Activated CD4-positive, alpha-beta T cell treated with anti-CD3 and anti-CD28 coated beads, Interleukin-2, amount 10 ng/mL, durations not matched to agents 24 days and 14 days (primary cell): Measurements from ENCODE around the gene LIM2. TPM values are rescaled to one million over a fixed set of nuclear protein-coding genes. Genes with fewer than 3 reads are reported as not detected.
A peak's percentile ranks its signal among the peaks of the same experiment; 100 is the strongest.
"Not testable (repeated sequence)": the region's sequence is repeated elsewhere in the genome, so short reads cannot be mapped to it uniquely, and the experiment has no call there.

Source experiments
- DNase-seq: peaks from one replicate; pipeline ENCODE4 v3.0.0; 2022
- H3K27ac Mint-ChIP-seq: one replicate; pipeline ENCODE4 v1.8.0; 2022; ENCODE audit warnings: mild to moderate bottlenecking, mixed read lengths
- H3K27me3 Mint-ChIP-seq: one replicate; pipeline ENCODE4 v1.8.0; 2022; ENCODE audit warnings: mixed read lengths
- H3K36me3 Mint-ChIP-seq: one replicate; pipeline ENCODE4 v1.8.0; 2022; ENCODE audit warnings: low read depth, mild to moderate bottlenecking, mixed read lengths
- H3K4me1 Mint-ChIP-seq: one replicate; pipeline ENCODE4 v1.8.0; 2021; ENCODE audit warnings: mixed read lengths
- H3K4me3 Mint-ChIP-seq: one replicate; pipeline ENCODE4 v1.8.0; 2022; ENCODE audit warnings: mild to moderate bottlenecking, moderate library complexity, mixed read lengths
- H3K9me3 Mint-ChIP-seq: one replicate; pipeline ENCODE4 v1.8.0; 2021; ENCODE audit warnings: mixed read lengths
- intact Hi-C: fragments of 100-400 bp; cut with micrococcal nuclease; formaldehyde crosslinking; loops from one replicate; pipeline ENCODE4 v1.15.1; 2023
- total RNA-seq: library from RNA; stranded (reverse); gene quantifications from 2 replicates; pipeline ENCODE4 v1.2.3, GENCODE V29; 2022

The LIM2 gene
- total RNA-seq = 0.24 TPM in 1 of 2 replicates, not detected in the other

DNA sequence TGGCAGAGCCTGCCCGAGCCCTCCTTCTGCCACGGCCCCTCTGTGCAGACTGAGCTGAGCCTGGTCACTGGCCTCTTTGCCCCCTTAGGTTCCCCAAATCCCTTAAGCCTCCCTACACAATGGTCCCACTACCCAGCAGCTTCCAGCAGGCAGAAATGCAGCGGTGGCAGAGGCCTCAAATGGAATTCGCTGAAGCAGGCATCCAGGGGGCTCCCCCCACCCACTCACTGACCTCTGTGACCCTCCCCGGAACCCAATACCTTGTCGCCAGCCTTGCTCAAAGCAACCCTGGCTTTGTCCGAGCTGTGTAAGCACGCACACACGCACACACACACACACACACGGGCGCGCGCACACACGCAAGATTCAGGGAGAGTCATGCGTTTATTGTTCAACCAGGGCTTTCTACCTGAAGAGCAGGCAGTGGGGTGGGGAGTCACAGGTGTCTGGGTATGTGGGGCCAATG, at the start of gene LIM2:
Gene LIM2 (minus strand): TSS at position 51 of the 466 bp plus-strand sequence. CDS start 531 bp downstream, outside the sequence.
- intact Hi-C loops = no loop called here
- H3K4me1 Mint-ChIP-seq = peaks cover 22% of the 10 kb centered on the region
- no peaks in the 10 kb centered on the region for H3K27me3 Mint-ChIP-seq
- H3K27ac Mint-ChIP-seq = peak within 1 kb of the TSS; percentile 81
- DNase-seq = no peak
- H3K9me3 Mint-ChIP-seq = no peaks in the 10 kb centered on the region
- H3K4me3 Mint-ChIP-seq = no peak within 1 kb of the TSS
- no peaks in the 10 kb centered on the region for H3K36me3 Mint-ChIP-seq

DNA sequence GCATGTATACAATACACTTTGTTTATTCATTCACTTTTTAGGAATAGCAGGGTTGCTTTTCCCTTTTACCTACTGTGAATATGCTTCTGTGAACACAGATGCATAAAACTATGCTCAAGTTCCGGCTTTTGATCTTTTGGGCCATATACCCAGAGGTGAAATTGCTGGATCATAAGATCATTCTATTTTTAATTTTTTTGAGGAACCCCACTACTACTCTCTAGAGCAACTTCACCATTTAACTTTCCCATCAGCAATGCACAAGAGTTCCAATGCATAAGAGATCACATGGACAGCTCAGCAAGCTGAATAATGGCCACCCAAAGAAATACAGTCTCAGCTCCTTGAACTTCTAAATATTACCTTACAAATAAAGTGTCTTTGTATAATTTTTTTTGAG, 46.7 kb upstream of the LIM2 start:
- Mint-ChIP-seq H3K36me3 (no peaks in the 10 kb centered on the region), H3K4me3 (no peak overlapping the region), H3K9me3 (no peaks in the 10 kb centered on the region), H3K27ac (no peak overlapping the region), H3K4me1 (peaks cover 15% of the 10 kb centered on the region), H3K27me3 (peaks cover 18% of the 10 kb centered on the region)
- no peak for DNase-seq
- intact Hi-C loops = no loop called here

- Mint-ChIP-seq H3K27ac (no peak overlapping the region), H3K4me3 (no peak overlapping the region), H3K4me1 (peaks cover 5% of the 10 kb centered on the region), H3K9me3 (no peaks in the 10 kb centered on the region), H3K27me3 (peaks cover 24% of the 10 kb centered on the region), H3K36me3 (no peaks in the 10 kb centered on the region)
- DNase-seq = no peak
- intact Hi-C loops = no loop called here
These were observed 45.3 kb upstream of the LIM2 start for GRCh38 chr19:51433043-51433442.

- H3K9me3 Mint-ChIP-seq = peaks cover 3% of the 10 kb centered on the region
- H3K4me3 Mint-ChIP-seq = no peak overlapping the region
- DNase-seq = no peak
- no peak overlapping the region for H3K27ac Mint-ChIP-seq
- H3K27me3 Mint-ChIP-seq = peaks cover 15% of the 10 kb centered on the region
- peaks cover 2% of the 10 kb centered on the region for H3K4me1 Mint-ChIP-seq
- no peaks in the 10 kb centered on the region for H3K36me3 Mint-ChIP-seq
- intact Hi-C loops = no loop called here
These were observed 43.4 kb upstream of the LIM2 start for GRCh38 chr19:51431124-51431523.

GRCh38 chr19:51430221-51430620, 42.4 kb upstream of the LIM2 start:
- Mint-ChIP-seq H3K4me1 (peaks cover 2% of the 10 kb centered on the region), H3K27ac (no peak overlapping the region), H3K27me3 (peaks cover 10% of the 10 kb centered on the region), H3K4me3 (no peak overlapping the region), H3K36me3 (no peaks in the 10 kb centered on the region), H3K9me3 (peaks cover 3% of the 10 kb centered on the region)
- DNase-seq = no peak
- intact Hi-C loops = no loop called here

DNA sequence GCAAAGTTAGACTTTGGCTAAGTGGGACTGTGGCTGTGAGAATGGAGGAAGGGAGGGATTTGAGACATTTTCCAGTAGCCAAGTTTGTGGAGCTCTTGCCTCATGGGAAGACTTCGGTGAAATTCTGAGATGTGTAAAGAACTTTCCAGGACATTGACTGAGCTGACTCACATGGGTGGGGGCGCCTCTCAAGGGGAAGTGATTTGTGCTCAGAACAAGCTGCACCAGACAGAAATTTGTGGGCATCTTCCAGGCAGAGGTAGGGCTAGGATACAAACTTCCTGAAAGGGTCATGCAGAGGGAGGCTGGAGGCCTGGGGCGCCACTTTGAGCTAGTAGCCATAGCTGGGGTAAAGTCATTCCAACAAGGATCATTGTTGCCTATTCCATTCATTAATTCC, 39.4 kb upstream of the LIM2 start:
- Mint-ChIP-seq H3K9me3 (peaks cover 3% of the 10 kb centered on the region), H3K4me1 (peaks cover 2% of the 10 kb centered on the region), H3K27me3 (peaks cover 11% of the 10 kb centered on the region), H3K4me3 (no peak overlapping the region), H3K27ac (no peak overlapping the region), H3K36me3 (no peaks in the 10 kb centered on the region)
- intact Hi-C loops = no loop called here
- DNase-seq = no peak

GRCh38 chr19:51422053-51422448, 34.3 kb upstream of the LIM2 start:
- no peaks in the 10 kb centered on the region for H3K36me3 Mint-ChIP-seq
- peak overlapping the region; percentile 51 for H3K27ac Mint-ChIP-seq
- peak; percentile 97 for DNase-seq
- intact Hi-C loops = loop anchor here (1.0 to 2.0 kb wide), 3 partner anchors 19 to 235 kb away; no protein-coding TSS in a partner anchor
- H3K4me1 Mint-ChIP-seq = peaks cover 15% of the 10 kb centered on the region
- peaks cover 2% of the 10 kb centered on the region for H3K9me3 Mint-ChIP-seq
- H3K4me3 Mint-ChIP-seq = peak overlapping the region; percentile 44
- peaks cover 19% of the 10 kb centered on the region for H3K27me3 Mint-ChIP-seq

DNA sequence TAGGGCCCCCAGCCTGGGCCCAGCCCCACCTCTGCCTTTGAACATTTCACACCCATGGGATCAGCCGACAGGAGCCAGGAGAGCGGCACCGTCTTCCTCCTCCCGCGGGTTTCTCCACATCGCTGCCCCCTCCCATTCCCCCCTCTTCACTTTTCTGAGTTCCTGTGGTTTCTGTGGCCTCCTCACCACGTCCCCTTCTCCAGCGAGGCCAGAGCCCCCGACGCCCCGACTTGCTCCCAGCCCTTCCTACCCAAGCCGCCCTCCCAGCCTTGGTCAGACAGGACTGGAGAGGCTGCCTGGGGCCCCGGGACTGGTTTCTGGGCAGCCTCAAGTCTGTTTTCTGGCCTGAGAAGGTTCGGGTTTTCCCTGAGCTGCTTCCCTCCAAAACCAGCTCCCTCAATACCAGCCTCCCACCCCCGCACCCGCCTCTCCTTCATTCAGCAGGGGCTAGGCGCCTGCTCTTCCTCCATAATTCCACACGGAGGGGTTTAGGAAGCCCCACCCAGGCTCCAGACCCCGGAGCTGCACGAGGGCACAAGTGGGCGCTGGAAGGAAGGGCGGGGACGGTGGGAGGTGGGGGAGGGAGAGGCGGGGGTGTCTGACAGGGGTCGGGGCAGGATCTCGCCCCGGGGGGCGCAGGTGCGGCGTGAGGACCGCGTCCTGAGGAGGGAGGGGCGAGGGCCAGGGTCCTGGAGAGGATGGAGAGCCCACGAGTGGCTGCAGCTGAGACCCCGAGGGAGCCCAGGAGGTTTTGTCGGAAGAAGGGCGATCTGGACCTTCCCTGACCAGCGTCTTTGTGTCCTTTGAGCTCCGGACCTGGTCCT, 33.7 kb upstream of the LIM2 start:
- Mint-ChIP-seq H3K4me1 (peaks cover 17% of the 10 kb centered on the region), H3K27me3 (peaks cover 19% of the 10 kb centered on the region), H3K27ac (no peak overlapping the region), H3K9me3 (no peaks in the 10 kb centered on the region), H3K36me3 (no peaks in the 10 kb centered on the region), H3K4me3 (peak overlapping the region; percentile 44)
- no peak for DNase-seq
- intact Hi-C loops = loop anchor here (1.0 to 2.0 kb wide), 3 partner anchors 19 to 236 kb away; no protein-coding TSS in a partner anchor

- not testable (repeated sequence) for H3K4me3 Mint-ChIP-seq, H3K27ac Mint-ChIP-seq, H3K9me3 Mint-ChIP-seq
These were observed 32.7 kb upstream of the LIM2 start for GRCh38 chr19:51420511-51420910.

GRCh38 chr19:51418707-51419106, 30.9 kb upstream of the LIM2 start:
- H3K4me3 Mint-ChIP-seq = no peak overlapping the region
- H3K36me3 Mint-ChIP-seq = no peaks in the 10 kb centered on the region
- H3K27ac Mint-ChIP-seq = peak overlapping the region; percentile 16
- H3K9me3 Mint-ChIP-seq = no peaks in the 10 kb centered on the region
- intact Hi-C loops = no loop called here
- H3K27me3 Mint-ChIP-seq = peaks cover 19% of the 10 kb centered on the region
- DNase-seq = no peak
- H3K4me1 Mint-ChIP-seq = peaks cover 16% of the 10 kb centered on the region

More at GRCh38 chr19:51420511-51420910, 32.7 kb upstream of the LIM2 start:
- peaks cover 19% of the 10 kb centered on the region for H3K27me3 Mint-ChIP-seq
- DNase-seq, intact Hi-C loops, H3K36me3 Mint-ChIP-seq: not testable (repeated sequence)
- H3K4me1 Mint-ChIP-seq = peaks cover 17% of the 10 kb centered on the region

GRCh38 chr19:51417810-51418157, 30.0 kb upstream of the LIM2 start:
- Mint-ChIP-seq H3K27ac (peak overlapping the region; percentile 60), H3K4me1 (peaks cover 16% of the 10 kb centered on the region), H3K36me3 (no peaks in the 10 kb centered on the region), H3K4me3 (peak overlapping the region; percentile 63), H3K9me3 (no peaks in the 10 kb centered on the region), H3K27me3 (peaks cover 17% of the 10 kb centered on the region)
- intact Hi-C loops = loop anchor here (1.0 kb wide), 1 partner anchor 220 kb away; no protein-coding TSS in a partner anchor
- no peak for DNase-seq

GRCh38 chr19:51417107-51417809, 29.5 kb upstream of the LIM2 start, which contains the start of gene SIGLEC10:
TSS of gene SIGLEC10 (minus strand) at chr19:51417642. CDS start at chr19:51417581, 61 bp downstream.
- peak; percentile 70 for DNase-seq
- Mint-ChIP-seq H3K27ac (peak within 1 kb of the TSS; percentile 60), H3K4me3 (peak within 1 kb of the TSS; percentile 63), H3K36me3 (no peaks in the 10 kb centered on the region), H3K4me1 (peaks cover 16% of the 10 kb centered on the region), H3K9me3 (no peaks in the 10 kb centered on the region), H3K27me3 (peaks cover 17% of the 10 kb centered on the region)
- intact Hi-C loops = loop anchor here (1.0 kb wide), 1 partner anchor 220 kb away; no protein-coding TSS in a partner anchor

DNA sequence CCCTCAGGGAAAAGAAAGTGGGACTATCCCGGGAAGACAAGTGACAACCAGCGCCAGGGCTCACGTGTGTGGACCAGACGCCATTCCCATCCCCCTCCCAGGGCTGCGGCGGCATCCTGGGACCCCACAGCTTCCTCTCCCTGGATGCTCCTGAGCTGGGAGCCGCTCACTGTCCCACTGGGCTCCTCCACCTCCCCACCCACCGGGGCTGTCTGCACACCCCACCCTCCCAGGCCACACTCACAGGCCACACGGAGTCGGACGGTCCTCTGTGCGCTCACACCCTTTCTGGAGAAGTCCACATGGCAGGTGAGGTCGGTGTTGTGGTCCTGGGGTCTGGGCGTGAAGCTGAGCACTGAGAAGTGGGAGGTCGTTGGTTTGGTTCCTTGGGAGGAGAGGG, 28.6 kb upstream of the LIM2 start:
- H3K4me3 Mint-ChIP-seq, H3K27ac Mint-ChIP-seq, H3K9me3 Mint-ChIP-seq, DNase-seq, H3K36me3 Mint-ChIP-seq, intact Hi-C loops: not testable (repeated sequence)
- Mint-ChIP-seq H3K27me3 (peaks cover 14% of the 10 kb centered on the region), H3K4me1 (peaks cover 12% of the 10 kb centered on the region)

GRCh38 chr19:51415187-51415586, 27.4 kb upstream of the LIM2 start:
- Mint-ChIP-seq H3K27ac (no peak overlapping the region), H3K9me3 (no peaks in the 10 kb centered on the region), H3K27me3 (peaks cover 8% of the 10 kb centered on the region), H3K36me3 (no peaks in the 10 kb centered on the region), H3K4me3 (no peak overlapping the region), H3K4me1 (peaks cover 10% of the 10 kb centered on the region)
- intact Hi-C loops = no loop called here
- DNase-seq = no peak
